Progenitor cell of endocrine pancreas (in vitro differentiated cells): ENCODE results near the gene RAB37. TPM values are rescaled to one million over a fixed set of nuclear protein-coding genes. Genes with fewer than 3 reads are reported as not detected.
A peak's percentile ranks its signal among the peaks of the same experiment; 100 is the strongest.

Experiments used
- DNase-seq: peaks from one replicate; pipeline ENCODE4 v3.0.0; 2021; ENCODE audit warnings: low spot score; ENCODE audit not compliant: unreplicated experiment
- H3K27ac Mint-ChIP-seq: 2 replicates; pipeline ENCODE4 v1.8.0; 2021; ENCODE audit warnings: mild to moderate bottlenecking, moderate library complexity, mixed read lengths
- H3K27me3 Mint-ChIP-seq: 2 replicates; pipeline ENCODE4 v1.8.0; 2021; ENCODE audit warnings: mixed read lengths
- H3K36me3 Mint-ChIP-seq: 2 replicates; pipeline ENCODE4 v1.8.0; 2022; ENCODE audit warnings: mixed read lengths; ENCODE audit not compliant: insufficient read depth
- H3K4me1 Mint-ChIP-seq: 2 replicates; pipeline ENCODE4 v1.8.0; 2021; ENCODE audit warnings: low read depth, mixed read lengths
- H3K4me3 Mint-ChIP-seq: 2 replicates; pipeline ENCODE4 v1.8.0; 2021; ENCODE audit warnings: low read depth, mild to moderate bottlenecking, moderate library complexity, mixed read lengths
- H3K9me3 Mint-ChIP-seq: 2 replicates; pipeline ENCODE4 v1.8.0; 2021; ENCODE audit warnings: low read depth, mixed read lengths
- CTCF ChIP-seq: fragments of 200-600 bp; sonication (generic); IDR thresholded peaks from one replicate; pipeline ENCODE4 v1.5.0; 2021; ENCODE audit warnings: antibody characterized with exemption, mild to moderate bottlenecking; ENCODE audit not compliant: unreplicated experiment
- total RNA-seq: library from RNA; stranded (reverse); gene quantifications from 2 replicates; pipeline ENCODE4 v1.2.1, GENCODE V29; 2021

The RAB37 gene
- total RNA-seq, 1 donor from 2014 or later, result 3.2 TPM

- TF ChIP-seq CTCF, result peak; percentile 43
- Mint-ChIP-seq H3K4me1 (peaks cover 17% of the 10 kb centered on the region), H3K27ac (no peak overlapping the region), H3K36me3 (no peaks in the 10 kb centered on the region), H3K4me3 (peak overlapping the region; percentile 54), H3K27me3 (peaks cover 7% of the 10 kb centered on the region), H3K9me3 (no peaks in the 10 kb centered on the region)
- DNase-seq, result no peak
Measured at GRCh38 chr17:74737299-74738050, 419 bp downstream of the RAB37 start.

- Mint-ChIP-seq H3K4me3 (peak overlapping the region; percentile 54), H3K9me3 (no peaks in the 10 kb centered on the region), H3K27ac (peak overlapping the region; percentile 52), H3K36me3 (no peaks in the 10 kb centered on the region), H3K4me1 (peaks cover 17% of the 10 kb centered on the region), H3K27me3 (peaks cover 9% of the 10 kb centered on the region)
- TF ChIP-seq CTCF, result no peak
- no peak for DNase-seq
Measured at GRCh38 chr17:74738051-74738996, 1.3 kb downstream of the RAB37 start.

GRCh38 chr17:74739227-74739831 lies 2.3 kb downstream of the RAB37 start:
- Mint-ChIP-seq H3K4me1 (peaks cover 17% of the 10 kb centered on the region), H3K4me3 (peak overlapping the region; percentile 19), H3K27me3 (peaks cover 9% of the 10 kb centered on the region), H3K36me3 (no peaks in the 10 kb centered on the region), H3K27ac (no peak overlapping the region), H3K9me3 (no peaks in the 10 kb centered on the region)
- DNase-seq, result no peak
- TF ChIP-seq CTCF, result no peak

- Mint-ChIP-seq H3K9me3 (no peaks in the 10 kb centered on the region), H3K27ac (no peak overlapping the region), H3K36me3 (no peaks in the 10 kb centered on the region), H3K27me3 (peaks cover 9% of the 10 kb centered on the region), H3K4me1 (peaks cover 21% of the 10 kb centered on the region), H3K4me3 (no peak overlapping the region)
- TF ChIP-seq CTCF, result no peak
- DNase-seq, result no peak
Measured at GRCh38 chr17:74740173-74740572, 3.1 kb downstream of the RAB37 start.

- no peak for DNase-seq
- Mint-ChIP-seq H3K36me3 (no peaks in the 10 kb centered on the region), H3K4me3 (no peak overlapping the region), H3K9me3 (no peaks in the 10 kb centered on the region), H3K27me3 (peaks cover 9% of the 10 kb centered on the region), H3K4me1 (peaks cover 21% of the 10 kb centered on the region), H3K27ac (no peak overlapping the region)
- no peak for TF ChIP-seq CTCF
Measured at GRCh38 chr17:74740641-74741387, 3.8 kb downstream of the RAB37 start.
